HG02973 (cell line): ENCODE data around the gene GALNS.

Experiments
- ATAC-seq: cut with Tn5 transposase; IDR thresholded peaks from one replicate; pipeline ENCODE4 v1.9.1; 2021; ENCODE audit warnings: moderate library complexity; ENCODE audit not compliant: unreplicated experiment

Gene GALNS

GRCh38 chr16:88820385-88821025 is 36.2 kb downstream of the GALNS start:
- no peak for ATAC-seq

DNA sequence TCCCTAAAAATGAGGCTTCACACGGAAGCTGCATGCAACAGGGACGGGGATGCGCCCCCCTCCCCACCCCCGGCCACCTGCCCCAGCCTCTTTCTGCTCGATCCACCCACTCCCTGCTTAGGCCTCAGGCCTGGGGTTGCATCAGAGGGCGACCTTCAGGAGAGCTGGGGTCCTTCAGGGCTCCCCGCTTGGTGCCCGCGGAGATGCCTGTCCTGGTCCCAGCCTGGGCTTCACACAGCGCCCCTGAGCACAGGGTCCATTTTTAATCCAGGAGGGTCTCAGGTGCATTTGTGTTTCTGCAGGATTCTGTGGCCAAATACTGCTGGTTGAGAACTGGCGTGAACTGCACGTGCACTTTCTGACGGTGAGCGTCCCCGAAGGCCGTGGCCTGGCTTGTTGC is 37.6 kb downstream of the GALNS start:
- ATAC-seq: no peak

DNA sequence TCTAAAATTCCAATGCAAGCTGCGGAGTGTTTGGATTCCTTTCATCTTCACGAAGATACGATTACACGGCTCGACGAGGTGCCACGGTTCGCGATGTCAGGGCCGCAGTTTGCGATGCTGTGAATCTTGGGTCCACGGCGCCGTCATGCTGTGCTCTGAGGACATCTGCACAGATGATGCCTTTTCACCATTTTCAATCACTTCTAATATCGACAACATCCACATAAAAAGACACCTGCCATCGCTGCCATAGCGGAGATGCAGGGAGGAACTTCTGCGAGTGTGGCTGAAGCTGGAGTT is 38.2 kb downstream of the GALNS start:
- no peak for ATAC-seq

DNA sequence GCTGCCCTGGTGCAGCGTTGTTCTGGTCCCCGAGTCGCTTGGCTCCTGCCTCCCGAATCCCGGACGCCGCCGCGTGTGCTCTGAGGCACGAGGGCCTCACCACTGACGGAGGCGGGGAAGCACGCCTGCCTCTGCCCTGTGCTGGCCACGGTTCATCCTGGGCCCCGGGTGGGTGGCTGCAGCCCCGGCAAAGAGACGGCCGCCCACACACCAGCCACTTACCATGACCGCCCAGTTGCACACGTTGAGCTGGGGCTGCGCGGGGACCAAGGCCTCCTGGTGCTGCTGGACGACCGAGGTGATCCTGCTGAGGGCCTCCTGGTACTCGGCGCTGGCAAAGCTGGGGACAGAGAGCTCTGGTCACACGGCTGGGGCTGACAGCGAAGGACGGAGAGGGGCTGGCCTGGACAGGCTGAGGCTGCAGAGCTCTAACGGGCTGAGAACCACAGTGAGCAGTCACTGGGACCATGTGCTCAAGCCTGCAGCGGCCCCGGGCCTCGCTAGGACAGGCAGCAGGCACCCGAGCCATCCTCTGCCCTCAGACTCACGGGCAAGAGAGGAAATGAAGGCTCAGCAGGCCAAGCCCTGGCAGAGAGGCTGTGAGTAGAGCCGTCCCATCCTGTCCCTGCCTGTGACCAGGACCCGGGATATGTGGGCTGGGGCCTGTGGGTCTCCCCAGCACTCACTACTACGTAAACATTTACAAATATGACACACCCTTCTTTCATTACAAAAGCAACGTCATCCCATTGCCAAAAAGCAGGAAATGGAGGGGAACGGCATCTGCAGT is 38.8 kb downstream of the GALNS start:
- no peak for ATAC-seq

DNA sequence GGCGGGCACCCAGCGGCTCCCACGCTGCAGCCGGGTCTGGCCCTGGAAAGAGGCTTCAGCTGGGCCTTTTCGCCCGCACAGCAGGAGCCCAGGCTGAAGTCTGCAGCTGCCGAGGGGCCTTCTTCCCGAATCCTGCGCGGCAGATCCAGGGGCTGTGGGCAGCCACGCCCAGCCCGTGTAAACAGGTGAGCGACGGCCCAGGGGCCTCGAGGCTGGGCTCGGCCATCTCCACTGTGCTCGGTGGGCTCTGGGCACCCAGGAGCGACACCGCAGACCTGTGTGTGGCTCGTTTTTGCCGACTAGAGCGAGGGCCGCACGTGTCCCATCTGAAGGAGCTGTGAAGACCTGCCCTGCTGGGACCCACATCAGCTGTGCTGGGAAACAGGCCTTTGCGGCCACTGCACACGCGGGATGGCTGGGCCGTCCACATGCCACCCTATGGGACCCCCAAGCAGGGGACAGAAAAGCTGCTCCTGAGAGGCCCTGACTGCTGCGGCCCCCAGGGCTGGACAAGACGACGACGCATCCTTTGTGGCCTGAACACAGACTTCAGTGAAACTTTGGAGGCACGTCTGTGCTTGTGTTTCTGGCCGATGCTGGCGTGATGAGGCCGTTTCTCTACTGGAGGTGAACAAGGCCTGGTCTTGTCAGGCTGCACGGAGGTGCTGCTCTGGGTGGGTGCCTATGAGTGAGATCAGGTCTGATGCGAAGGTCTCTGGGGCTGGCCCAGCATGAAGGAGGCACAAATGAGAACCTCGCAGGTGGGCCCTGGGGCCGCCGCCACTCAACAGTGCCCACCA is 39.8 kb downstream of the GALNS start:
- no peak for ATAC-seq

GRCh38 chr16:88815901-88816589 is 40.7 kb downstream of the GALNS start:
- ATAC-seq: no peak

GRCh38 chr16:88815227-88815626 is 41.5 kb downstream of the GALNS start:
- no peak for ATAC-seq

- ATAC-seq: no peak
Measured at GRCh38 chr16:88814144-88814502, 42.6 kb downstream of the GALNS start.

DNA sequence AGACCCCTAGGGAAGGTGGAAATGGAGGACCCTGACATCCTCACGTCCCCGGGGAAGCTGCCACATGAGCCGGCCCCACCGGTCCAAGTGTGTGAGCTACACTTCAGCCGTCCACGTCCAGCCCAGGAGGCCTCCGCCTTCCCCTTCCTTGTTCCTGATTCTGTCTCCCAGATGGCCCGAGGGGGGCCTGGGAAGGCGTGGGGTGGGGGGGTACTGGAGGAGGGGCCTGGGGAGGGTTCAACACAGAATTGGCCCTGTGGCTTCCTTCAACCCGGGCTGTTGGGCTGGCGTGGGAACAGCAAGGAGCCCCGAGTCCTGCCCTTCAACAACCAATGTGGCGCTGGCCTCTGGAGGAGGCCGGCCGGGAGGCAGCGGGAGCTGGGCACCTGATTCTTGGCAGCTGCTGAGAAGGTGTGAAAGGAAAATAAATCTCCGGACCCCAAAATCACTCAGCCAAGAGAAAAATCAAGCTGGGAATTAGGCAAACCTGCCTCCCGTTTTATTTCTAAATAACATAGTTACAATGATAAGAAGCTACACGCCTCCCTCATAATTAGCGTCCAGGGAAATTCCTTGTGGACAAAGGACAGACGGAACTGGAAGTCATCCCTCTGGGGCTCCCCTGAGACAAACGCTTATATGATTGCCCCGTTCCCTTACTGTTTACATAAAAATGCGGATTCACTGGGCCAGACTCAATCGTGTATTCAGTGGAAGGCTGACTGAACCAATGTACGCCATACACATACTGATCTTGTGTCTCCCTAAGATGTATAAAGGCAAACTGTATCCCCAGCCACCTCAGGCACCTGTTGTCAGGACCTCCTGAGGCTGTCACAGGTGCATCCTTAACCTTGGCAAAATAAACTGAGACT is 43.2 kb downstream of the GALNS start:
- no peak for ATAC-seq

DNA sequence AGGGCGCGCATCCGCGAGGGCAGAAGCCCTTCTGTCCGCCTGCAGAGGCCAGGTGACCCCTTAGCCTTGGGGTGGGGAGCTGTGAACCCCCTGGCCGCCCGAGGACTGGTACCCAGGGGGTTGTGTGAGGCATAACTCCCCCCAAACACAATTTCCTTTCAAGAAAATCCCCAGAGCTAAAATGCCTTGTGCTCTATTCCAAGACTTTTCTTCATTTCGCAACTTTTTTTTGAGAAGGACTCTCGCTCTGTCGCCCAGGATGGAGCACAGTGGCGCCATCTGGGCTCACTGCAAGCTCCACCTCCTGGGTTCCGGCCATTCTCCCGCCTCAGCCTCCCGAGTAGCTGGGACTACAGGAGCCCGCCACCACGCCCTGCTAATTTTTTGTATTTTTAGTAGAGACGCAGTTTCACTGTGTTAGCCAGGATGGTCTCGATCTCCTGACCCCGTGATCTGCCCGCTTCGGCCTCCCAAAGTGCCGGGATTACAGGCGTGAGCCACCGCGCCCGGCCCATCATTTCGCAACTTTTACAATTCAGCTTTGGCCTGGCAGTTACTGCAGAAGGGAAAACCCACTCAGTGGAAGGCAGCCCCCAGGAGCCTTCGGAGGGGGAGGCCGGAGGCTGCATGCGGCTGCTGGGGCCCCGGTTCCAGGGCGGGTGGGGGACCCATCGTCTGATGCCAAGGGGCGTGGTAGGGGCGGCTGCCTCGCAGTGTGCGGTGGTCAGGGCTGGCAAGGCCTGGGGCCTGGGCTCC is 44.1 kb downstream of the GALNS start:
- no peak for ATAC-seq

DNA sequence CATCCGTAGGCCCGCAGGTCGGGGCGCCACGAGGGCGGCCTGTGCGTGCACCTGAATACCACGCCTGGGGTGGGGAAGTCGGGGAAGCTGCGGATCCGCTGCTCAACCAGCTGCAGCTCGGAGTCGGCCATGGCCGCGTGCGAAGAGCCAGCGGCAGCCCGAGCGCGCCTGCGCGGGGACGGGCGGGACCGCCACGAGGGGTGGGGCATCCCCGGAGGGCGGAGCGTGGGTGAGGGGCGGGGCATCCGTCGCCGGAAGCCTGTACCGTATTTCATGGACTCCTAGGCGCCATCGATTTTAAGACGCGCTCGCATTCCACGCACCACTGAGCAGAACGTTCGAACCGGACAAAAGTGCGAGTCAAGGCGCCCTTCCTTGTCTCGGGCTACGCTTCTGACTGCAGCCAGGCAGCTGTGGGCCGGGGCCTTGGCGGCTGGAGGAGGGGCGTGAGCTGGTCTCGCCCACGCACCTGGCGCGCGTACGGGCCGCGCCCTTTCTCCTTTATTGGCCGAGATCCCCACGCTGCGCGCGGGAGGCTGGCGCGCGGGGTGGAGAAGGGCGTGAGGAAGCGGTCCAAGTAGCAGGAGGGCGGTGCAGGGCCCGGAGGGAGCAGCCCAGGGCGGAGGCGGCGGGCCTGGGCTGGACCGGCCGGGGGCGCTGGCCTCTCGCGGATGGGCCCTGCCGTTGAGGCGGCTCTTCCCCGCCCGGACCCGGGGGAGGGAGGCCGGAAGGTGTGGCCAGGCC is 44.8 kb downstream of the GALNS start, which contains the start of gene APRT:
APRT (minus strand) TSS at position 160 of the 744 bp plus-strand sequence; CDS start at position 131, 29 bp downstream.
- peak; percentile 60 for ATAC-seq

DNA sequence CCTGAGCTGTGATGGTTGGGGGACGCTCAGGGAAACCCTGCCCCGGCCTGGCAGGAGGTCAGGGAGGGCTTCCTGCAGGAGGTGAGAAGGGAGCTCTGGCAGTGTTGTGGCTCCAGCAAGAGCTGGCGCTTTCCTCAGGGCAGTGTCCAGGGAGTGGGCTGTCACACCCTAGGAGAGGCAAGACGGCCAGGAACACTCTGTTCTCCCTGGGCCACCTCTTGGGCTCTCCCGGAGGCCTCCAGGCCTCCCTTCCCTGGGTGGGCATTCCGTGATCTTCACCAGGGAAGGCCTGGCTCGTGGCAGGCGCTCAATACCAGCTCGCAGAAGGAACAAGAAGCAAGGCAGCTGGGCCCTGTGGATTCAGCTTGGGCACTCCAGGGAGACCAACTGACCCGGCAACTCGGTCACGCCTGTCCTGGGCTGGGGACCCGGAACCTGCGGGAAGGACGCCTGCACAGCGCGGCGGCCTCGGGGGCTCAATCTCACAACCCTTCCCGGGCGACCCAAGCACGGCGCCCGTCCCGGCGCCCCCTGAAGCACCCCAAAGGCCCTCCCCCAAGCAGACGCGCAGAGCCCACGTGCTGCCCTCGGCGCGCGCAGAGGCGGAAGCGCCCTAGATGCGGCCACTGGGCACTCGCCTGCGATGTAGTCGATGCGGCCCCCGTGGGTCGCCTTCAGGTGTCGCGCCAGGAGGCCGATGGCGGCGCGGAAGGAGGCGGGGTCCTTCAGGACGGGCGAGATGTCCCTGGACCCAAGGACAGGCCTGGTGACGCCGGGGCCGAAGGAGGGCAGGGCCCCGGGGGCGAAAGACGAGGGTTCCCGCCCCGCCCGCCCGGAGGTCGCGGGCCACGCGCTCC is 45.6 kb downstream of the GALNS start:
- ATAC-seq: peak; percentile 39

GRCh38 chr16:88810166-88810911 is 46.4 kb downstream of the GALNS start:
- ATAC-seq: no peak

GRCh38 chr16:88809676-88810165 is 47.0 kb downstream of the GALNS start:
- ATAC-seq: no peak

GRCh38 chr16:88809068-88809675 is 47.6 kb downstream of the GALNS start:
- no peak for ATAC-seq

DNA sequence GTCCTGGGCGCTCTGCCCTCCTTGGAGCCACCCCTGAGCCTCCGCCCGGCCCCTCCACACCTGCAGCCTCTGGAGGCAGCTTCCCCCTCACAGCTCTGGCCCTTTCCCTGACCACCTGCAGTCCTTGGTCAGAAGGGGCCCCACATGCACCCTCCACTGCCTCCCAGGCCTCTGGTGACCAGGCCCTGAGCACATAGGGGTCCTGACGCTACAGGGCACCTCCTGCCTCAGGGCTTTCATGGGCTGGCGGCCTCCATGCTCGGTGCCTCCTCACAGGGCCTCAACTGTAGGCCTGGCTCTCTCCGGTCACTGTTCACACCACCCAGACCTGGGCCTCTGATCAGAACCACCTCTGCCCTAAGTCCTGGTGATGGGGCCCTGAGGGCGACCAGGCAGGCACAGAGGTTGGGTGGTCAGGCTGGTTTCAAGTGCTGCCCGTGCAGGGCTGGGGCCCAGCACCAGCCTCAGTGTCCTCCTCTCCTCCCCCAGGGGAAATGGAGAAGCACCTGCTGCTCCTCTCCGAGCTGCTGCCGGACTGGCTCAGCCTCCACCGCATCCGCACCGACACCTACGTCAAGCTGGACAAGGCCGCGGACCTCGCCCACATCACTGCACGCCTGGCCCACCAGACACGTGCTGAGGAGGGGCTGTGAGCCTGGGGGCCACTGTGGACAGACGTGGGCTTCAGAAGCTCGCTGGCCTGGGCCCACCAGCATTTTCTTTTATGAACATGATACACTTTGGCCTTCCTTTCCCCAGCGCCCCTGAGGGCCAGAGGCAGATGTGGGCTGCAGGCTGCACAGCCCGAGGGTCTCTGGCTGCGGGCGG is 48.9 kb downstream of the GALNS start:
- ATAC-seq: no peak
